ENCODE measurements around the gene RFX3.

RFX3 gene

GRCh38 chr9:3526997-3527940, 1.5 kb upstream of the RFX3 start:
- peaks cover 37% of the 10 kb centered on the region for H3K4me1 ChIP-seq (ENCODE audit: insufficient read depth, low read length)
- 25% methylated on average over 16 of the region's 19 CpGs for WGBS

GRCh38 chr9:3526165-3526996, 580 bp upstream of the RFX3 start:
- WGBS = under 1% methylated on average over 74 of the region's 74 CpGs

More at GRCh38 chr9:3526997-3527940, 1.5 kb upstream of the RFX3 start:
- Histone ChIP-seq H3K27me3 (ENCODE audit: insufficient read depth, low read length) (no peaks in the 10 kb centered on the region), H3K4me3 (ENCODE audit: low read length) (peak overlapping the region; percentile 99), H3K9me3 (ENCODE audit: insufficient read depth, low read depth, low read length) (no peaks in the 10 kb centered on the region), H3K27ac (ENCODE audit: low read depth, low read length) (peak overlapping the region; percentile 99), H3K9ac (ENCODE audit: low read depth, low read length) (peak overlapping the region; percentile 100), H3K36me3 (ENCODE audit: insufficient read depth, low read length) (peaks cover 14% of the 10 kb centered on the region; the same call in 1 of the 2 replicates)

GRCh38 chr9:3525096-3525835, 535 bp downstream of the RFX3 start:
- under 1% methylated on average over 41 of the region's 43 CpGs for WGBS
- Histone ChIP-seq H3K4me1 (ENCODE audit: insufficient read depth, low read length) (peaks cover 48% of the 10 kb centered on the region), H3K4me3 (ENCODE audit: low read length) (peak overlapping the region; percentile 99), H3K27ac (ENCODE audit: low read depth, low read length) (peak overlapping the region; percentile 82; the same call in 1 of the 2 replicates), H3K27me3 (ENCODE audit: insufficient read depth, low read length) (no peaks in the 10 kb centered on the region), H3K9me3 (ENCODE audit: insufficient read depth, low read depth, low read length) (no peaks in the 10 kb centered on the region), H3K9ac (ENCODE audit: low read depth, low read length) (peak overlapping the region; percentile 83), H3K36me3 (ENCODE audit: insufficient read depth, low read length) (peaks cover 4% of the 10 kb centered on the region; the same call in 1 of the 2 replicates)

More at GRCh38 chr9:3526165-3526996, 580 bp upstream of the RFX3 start:
- peaks cover 38% of the 10 kb centered on the region for H3K4me1 ChIP-seq (ENCODE audit: insufficient read depth, low read length)
- H3K4me3 ChIP-seq (ENCODE audit: low read length) = peak overlapping the region; percentile 99
- no peaks in the 10 kb centered on the region for H3K27me3 ChIP-seq (ENCODE audit: insufficient read depth, low read length)
- H3K27ac ChIP-seq (ENCODE audit: low read depth, low read length) = peak overlapping the region; percentile 99
- H3K9me3 ChIP-seq (ENCODE audit: insufficient read depth, low read depth, low read length) = no peaks in the 10 kb centered on the region
- peaks cover 14% of the 10 kb centered on the region; the same call in 1 of the 2 replicates for H3K36me3 ChIP-seq (ENCODE audit: insufficient read depth, low read length)
- peak overlapping the region; percentile 100 for H3K9ac ChIP-seq (ENCODE audit: low read depth, low read length)

GRCh38 chr9:3521966-3522365, 3.8 kb downstream of the RFX3 start:
- Histone ChIP-seq H3K9me3 (ENCODE audit: insufficient read depth, low read depth, low read length) (no peaks in the 10 kb centered on the region), H3K36me3 (ENCODE audit: insufficient read depth, low read length) (no peaks in the 10 kb centered on the region), H3K9ac (ENCODE audit: low read depth, low read length) (no peak overlapping the region; the same call in 1 of the 2 replicates), H3K27me3 (ENCODE audit: insufficient read depth, low read length) (no peaks in the 10 kb centered on the region), H3K4me3 (ENCODE audit: low read length) (no peak overlapping the region), H3K4me1 (ENCODE audit: insufficient read depth, low read length) (peaks cover 31% of the 10 kb centered on the region), H3K27ac (ENCODE audit: low read depth, low read length) (no peak overlapping the region)
- no CpG with 5 or more reads among the region's 1 CpG for WGBS

- Histone ChIP-seq H3K36me3 (ENCODE audit: insufficient read depth, low read length) (no peaks in the 10 kb centered on the region), H3K9ac (ENCODE audit: low read depth, low read length) (no peak overlapping the region), H3K9me3 (ENCODE audit: insufficient read depth, low read depth, low read length) (no peaks in the 10 kb centered on the region), H3K4me1 (ENCODE audit: insufficient read depth, low read length) (peaks cover 31% of the 10 kb centered on the region), H3K4me3 (ENCODE audit: low read length) (no peak overlapping the region), H3K27ac (ENCODE audit: low read depth, low read length) (no peak overlapping the region), H3K27me3 (ENCODE audit: insufficient read depth, low read length) (no peaks in the 10 kb centered on the region)
- 71% methylated on average over 4 of the region's 4 CpGs for WGBS
Observed at GRCh38 chr9:3520564-3520963, 5.2 kb downstream of the RFX3 start.

- no peaks in the 10 kb centered on the region for H3K9me3 ChIP-seq (ENCODE audit: insufficient read depth, low read depth, low read length)
- H3K4me3 ChIP-seq (ENCODE audit: low read length) = no peak overlapping the region
- 89% methylated on average over 3 of the region's 3 CpGs for WGBS
- H3K27ac ChIP-seq (ENCODE audit: low read depth, low read length) = no peak overlapping the region
- no peaks in the 10 kb centered on the region for H3K27me3 ChIP-seq (ENCODE audit: insufficient read depth, low read length)
- H3K4me1 ChIP-seq (ENCODE audit: insufficient read depth, low read length) = peaks cover 11% of the 10 kb centered on the region
- no peak overlapping the region for H3K9ac ChIP-seq (ENCODE audit: low read depth, low read length)
- no peaks in the 10 kb centered on the region for H3K36me3 ChIP-seq (ENCODE audit: insufficient read depth, low read length)
Observed at GRCh38 chr9:3517377-3518048, 8.3 kb downstream of the RFX3 start.

GRCh38 chr9:3516667-3517330, 9.0 kb downstream of the RFX3 start:
- Histone ChIP-seq H3K27ac (ENCODE audit: low read depth, low read length) (no peak overlapping the region), H3K36me3 (ENCODE audit: insufficient read depth, low read length) (no peaks in the 10 kb centered on the region)
- WGBS = 94% methylated on average over 4 of the region's 4 CpGs

GRCh38 chr9:3515405-3515804, 10.4 kb downstream of the RFX3 start:
- peaks cover 13% of the 10 kb centered on the region for H3K4me1 ChIP-seq (ENCODE audit: insufficient read depth, low read length)
- no peaks in the 10 kb centered on the region for H3K9me3 ChIP-seq (ENCODE audit: insufficient read depth, low read depth, low read length)
- no peaks in the 10 kb centered on the region for H3K27me3 ChIP-seq (ENCODE audit: insufficient read depth, low read length)
- H3K4me3 ChIP-seq (ENCODE audit: low read length) = no peak overlapping the region
- WGBS = 90% methylated on average over 3 of the region's 3 CpGs
- no peak overlapping the region for H3K9ac ChIP-seq (ENCODE audit: low read depth, low read length)
- no peaks in the 10 kb centered on the region for H3K36me3 ChIP-seq (ENCODE audit: insufficient read depth, low read length)
- no peak overlapping the region for H3K27ac ChIP-seq (ENCODE audit: low read depth, low read length)

More at GRCh38 chr9:3516667-3517330, 9.0 kb downstream of the RFX3 start:
- H3K4me3 ChIP-seq (ENCODE audit: low read length) = no peak overlapping the region
- H3K9me3 ChIP-seq (ENCODE audit: insufficient read depth, low read depth, low read length) = no peaks in the 10 kb centered on the region
- peaks cover 16% of the 10 kb centered on the region for H3K4me1 ChIP-seq (ENCODE audit: insufficient read depth, low read length)
- H3K27me3 ChIP-seq (ENCODE audit: insufficient read depth, low read length) = no peaks in the 10 kb centered on the region
- H3K9ac ChIP-seq (ENCODE audit: low read depth, low read length) = no peak overlapping the region

- H3K4me3 ChIP-seq (ENCODE audit: low read length) = no peak overlapping the region
- no peaks in the 10 kb centered on the region for H3K36me3 ChIP-seq (ENCODE audit: insufficient read depth, low read length)
- WGBS = no CpG with 5 or more reads among the region's 3 CpGs
- no peaks in the 10 kb centered on the region for H3K27me3 ChIP-seq (ENCODE audit: insufficient read depth, low read length)
- H3K9me3 ChIP-seq (ENCODE audit: insufficient read depth, low read depth, low read length) = no peaks in the 10 kb centered on the region
- peaks cover 15% of the 10 kb centered on the region for H3K4me1 ChIP-seq (ENCODE audit: insufficient read depth, low read length)
- no peak overlapping the region for H3K9ac ChIP-seq (ENCODE audit: low read depth, low read length)
- no peak overlapping the region for H3K27ac ChIP-seq (ENCODE audit: low read depth, low read length)
Observed at GRCh38 chr9:3514786-3515185, 11.0 kb downstream of the RFX3 start.

Measured in HUES64 (cell line).